ENCODE measurements around the gene WDR7. TPM values are rescaled to one million over a fixed set of nuclear protein-coding genes. Genes with fewer than 3 reads are reported as not detected.

Gene WDR7
- total and polyA plus RNA-seq, 2 experiments from 2014 or later: 5.9 to 19.0 TPM

- no peaks in the 10 kb centered on the region for H3K9me2 ChIP-seq (replicated peaks; ENCODE audit: insufficient read depth)
- TF ChIP-seq EZH2phosphoT487 (IDR thresholded peaks at IDR 0.05; ENCODE audit: low read depth, severe bottlenecking, unreplicated experiment) (no peak), CTCF (IDR thresholded peaks at IDR 0.05; ENCODE audit: poor library complexity) (no peak), EZH2 (IDR thresholded peaks at IDR 0.05; ENCODE audit: borderline replicate concordance) (no peak)
- 92% methylated on average over 2 of the region's 2 CpGs for WGBS (ENCODE audit: low lambda C conversion rate, missing lambda C conversion rate)
- no peaks in the 10 kb centered on the region for H3K36me3 ChIP-seq (replicated peaks; ENCODE audit: insufficient read depth, low read depth)
- no peaks in the 10 kb centered on the region for H4K20me1 ChIP-seq (ENCODE audit: insufficient read depth, poor library complexity, severe bottlenecking)
- H3K4me2 ChIP-seq: no peak overlapping the region
- H3K4me1 ChIP-seq (ENCODE audit: insufficient read depth): no peaks in the 10 kb centered on the region
- no peak overlapping the region for H2AFZ ChIP-seq
- no peaks in the 10 kb centered on the region for H3K79me2 ChIP-seq
- no peak overlapping the region for H3K4me3 ChIP-seq
- no peaks in the 10 kb centered on the region for H3K9me3 ChIP-seq (ENCODE audit: low read depth)
- H3K27ac ChIP-seq: peak overlapping the region; percentile 45
- H3K27me3 ChIP-seq: no peaks in the 10 kb centered on the region
- no peak for DNase-seq (ENCODE audit: low spot score)
These were observed 250.8 kb downstream of the WDR7 start for GRCh38 chr18:56901919-56902318.

- H3K9me3 ChIP-seq (ENCODE audit: low read depth): no peaks in the 10 kb centered on the region
- TF ChIP-seq EZH2 (IDR thresholded peaks at IDR 0.05; ENCODE audit: borderline replicate concordance): no peak
- TF ChIP-seq EZH2phosphoT487 (IDR thresholded peaks at IDR 0.05; ENCODE audit: low read depth, severe bottlenecking, unreplicated experiment): no peak
- TF ChIP-seq CTCF (IDR thresholded peaks at IDR 0.05; ENCODE audit: poor library complexity): no peak
- H3K27me3 ChIP-seq: no peaks in the 10 kb centered on the region
- no peak overlapping the region for H3K4me2 ChIP-seq
- H3K4me1 ChIP-seq (ENCODE audit: insufficient read depth): no peaks in the 10 kb centered on the region
- H3K27ac ChIP-seq: peak overlapping the region; percentile 45
- H3K79me2 ChIP-seq: no peaks in the 10 kb centered on the region
- H2AFZ ChIP-seq: no peak overlapping the region
- H3K4me3 ChIP-seq: no peak overlapping the region
- WGBS (ENCODE audit: low lambda C conversion rate, missing lambda C conversion rate): 67% methylated on average over 3 of the region's 3 CpGs
- no peaks in the 10 kb centered on the region for H3K9me2 ChIP-seq (replicated peaks; ENCODE audit: insufficient read depth)
- no peaks in the 10 kb centered on the region for H4K20me1 ChIP-seq (ENCODE audit: insufficient read depth, poor library complexity, severe bottlenecking)
- DNase-seq (ENCODE audit: low spot score): peak; percentile 9
- H3K36me3 ChIP-seq (replicated peaks; ENCODE audit: insufficient read depth, low read depth): no peaks in the 10 kb centered on the region
These were observed 251.5 kb downstream of the WDR7 start for GRCh38 chr18:56902653-56903052.

GRCh38 chr18:56903686-56904085 lies 252.5 kb downstream of the WDR7 start:
- H3K4me2 ChIP-seq: no peak overlapping the region
- H3K27me3 ChIP-seq: no peaks in the 10 kb centered on the region
- H3K9me2 ChIP-seq (replicated peaks; ENCODE audit: insufficient read depth): no peaks in the 10 kb centered on the region
- H3K79me2 ChIP-seq: no peaks in the 10 kb centered on the region
- H3K9me3 ChIP-seq (ENCODE audit: low read depth): no peaks in the 10 kb centered on the region
- WGBS (ENCODE audit: low lambda C conversion rate, missing lambda C conversion rate): 95% methylated on average over 2 of the region's 2 CpGs
- H2AFZ ChIP-seq: no peak overlapping the region
- TF ChIP-seq CTCF (IDR thresholded peaks at IDR 0.05; ENCODE audit: poor library complexity) (no peak), EZH2 (IDR thresholded peaks at IDR 0.05; ENCODE audit: borderline replicate concordance) (no peak), EZH2phosphoT487 (IDR thresholded peaks at IDR 0.05; ENCODE audit: low read depth, severe bottlenecking, unreplicated experiment) (no peak)
- DNase-seq (ENCODE audit: low spot score): no peak
- no peak overlapping the region for H3K4me3 ChIP-seq
- no peaks in the 10 kb centered on the region for H3K4me1 ChIP-seq (ENCODE audit: insufficient read depth)
- H4K20me1 ChIP-seq (ENCODE audit: insufficient read depth, poor library complexity, severe bottlenecking): no peaks in the 10 kb centered on the region
- H3K36me3 ChIP-seq (replicated peaks; ENCODE audit: insufficient read depth, low read depth): no peaks in the 10 kb centered on the region
- H3K27ac ChIP-seq: no peak overlapping the region

GRCh38 chr18:56907771-56908170 lies 256.6 kb downstream of the WDR7 start:
- no peak overlapping the region for H3K4me3 ChIP-seq
- no peaks in the 10 kb centered on the region for H3K4me1 ChIP-seq (ENCODE audit: insufficient read depth)
- H3K27ac ChIP-seq: no peak overlapping the region
- H3K27me3 ChIP-seq: no peaks in the 10 kb centered on the region
- no peaks in the 10 kb centered on the region for H3K79me2 ChIP-seq
- no peaks in the 10 kb centered on the region for H3K9me3 ChIP-seq (ENCODE audit: low read depth)
- WGBS (ENCODE audit: low lambda C conversion rate, missing lambda C conversion rate): 84% methylated on average over 4 of the region's 4 CpGs
- H4K20me1 ChIP-seq (ENCODE audit: insufficient read depth, poor library complexity, severe bottlenecking): no peaks in the 10 kb centered on the region
- H3K9me2 ChIP-seq (replicated peaks; ENCODE audit: insufficient read depth): no peaks in the 10 kb centered on the region
- DNase-seq (ENCODE audit: low spot score): no peak
- H2AFZ ChIP-seq: no peak overlapping the region
- no peak for TF ChIP-seq EZH2 (IDR thresholded peaks at IDR 0.05; ENCODE audit: borderline replicate concordance)
- TF ChIP-seq EZH2phosphoT487 (IDR thresholded peaks at IDR 0.05; ENCODE audit: low read depth, severe bottlenecking, unreplicated experiment): no peak
- TF ChIP-seq CTCF (IDR thresholded peaks at IDR 0.05; ENCODE audit: poor library complexity): no peak
- no peak overlapping the region for H3K4me2 ChIP-seq
- no peaks in the 10 kb centered on the region for H3K36me3 ChIP-seq (replicated peaks; ENCODE audit: insufficient read depth, low read depth)
